Measurements from ENCODE around the gene SNCG.

DNA sequence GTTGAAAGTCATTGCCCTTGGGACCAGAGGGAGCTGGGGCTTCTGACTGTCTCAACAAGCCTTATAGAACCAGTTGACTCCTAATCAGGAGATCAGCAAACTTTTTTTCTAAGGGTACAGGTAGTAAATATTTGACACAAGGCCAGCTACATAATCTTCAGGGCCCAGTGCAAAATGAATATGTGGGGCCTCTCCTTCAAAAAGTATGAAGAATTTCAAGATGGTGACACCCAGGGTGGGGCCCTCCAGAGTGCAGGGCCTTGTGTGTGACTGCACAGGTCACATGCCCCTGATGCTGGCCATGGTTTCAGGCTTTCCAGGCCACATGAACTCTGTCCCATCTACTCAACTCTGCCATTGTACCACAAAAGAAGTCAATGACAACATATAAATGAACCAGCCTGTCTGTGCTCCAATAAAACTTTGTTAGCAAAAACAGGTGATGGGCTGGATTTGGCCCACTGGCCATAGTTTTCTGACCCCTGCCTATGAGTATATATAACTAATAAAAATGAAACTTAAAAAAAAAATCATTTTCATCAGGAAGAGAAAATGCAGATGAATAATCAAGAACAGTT, 7.1 kb upstream of the SNCG start:
- TF ChIP-seq POLR2A (IDR thresholded peaks at IDR 0.05) (no peak), EP300 (IDR thresholded peaks at IDR 0.05) (no peak), POLR2AphosphoS5 (IDR thresholded peaks at IDR 0.05) (no peak)
- TF ChIP-seq, protein P1, sequence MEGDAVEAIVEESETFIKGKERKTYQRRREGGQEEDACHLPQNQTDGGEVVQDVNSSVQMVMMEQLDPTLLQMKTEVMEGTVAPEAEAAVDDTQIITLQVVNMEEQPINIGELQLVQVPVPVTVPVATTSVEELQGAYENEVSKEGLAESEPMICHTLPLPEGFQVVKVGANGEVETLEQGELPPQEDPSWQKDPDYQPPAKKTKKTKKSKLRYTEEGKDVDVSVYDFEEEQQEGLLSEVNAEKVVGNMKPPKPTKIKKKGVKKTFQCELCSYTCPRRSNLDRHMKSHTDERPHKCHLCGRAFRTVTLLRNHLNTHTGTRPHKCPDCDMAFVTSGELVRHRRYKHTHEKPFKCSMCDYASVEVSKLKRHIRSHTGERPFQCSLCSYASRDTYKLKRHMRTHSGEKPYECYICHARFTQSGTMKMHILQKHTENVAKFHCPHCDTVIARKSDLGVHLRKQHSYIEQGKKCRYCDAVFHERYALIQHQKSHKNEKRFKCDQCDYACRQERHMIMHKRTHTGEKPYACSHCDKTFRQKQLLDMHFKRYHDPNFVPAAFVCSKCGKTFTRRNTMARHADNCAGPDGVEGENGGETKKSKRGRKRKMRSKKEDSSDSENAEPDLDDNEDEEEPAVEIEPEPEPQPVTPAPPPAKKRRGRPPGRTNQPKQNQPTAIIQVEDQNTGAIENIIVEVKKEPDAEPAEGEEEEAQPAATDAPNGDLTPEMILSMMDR (IDR thresholded peaks at IDR 0.05) = no peak
